NCI-H82 (cell line): ENCODE results near the gene GALNT13.

ENCODE experiments used
- DNase-seq: peaks from one replicate; lab custom pipeline; 2025; lab: John Stamatoyannopoulos, UW

GALNT13 gene

DNA sequence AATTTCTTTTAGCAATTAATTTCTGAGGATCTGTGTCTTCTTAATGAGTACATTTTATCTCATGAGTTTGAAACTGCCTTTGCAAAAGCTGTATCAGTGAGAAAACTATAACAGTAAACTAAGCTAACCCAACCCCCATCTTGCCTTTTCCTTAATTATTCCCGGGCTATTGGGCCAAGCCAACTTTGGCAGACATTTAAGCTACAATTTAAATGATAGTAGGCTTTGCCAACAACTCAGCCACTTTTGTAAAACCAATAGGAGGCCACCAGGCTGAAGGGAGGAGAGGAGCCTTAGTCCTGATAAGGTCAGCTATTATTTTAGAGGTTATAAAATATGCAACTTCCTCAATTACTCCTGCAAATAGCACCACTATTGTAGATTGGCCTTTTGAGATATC lies 608.8 kb downstream of the GALNT13 start:
- no peak for DNase-seq

DNA sequence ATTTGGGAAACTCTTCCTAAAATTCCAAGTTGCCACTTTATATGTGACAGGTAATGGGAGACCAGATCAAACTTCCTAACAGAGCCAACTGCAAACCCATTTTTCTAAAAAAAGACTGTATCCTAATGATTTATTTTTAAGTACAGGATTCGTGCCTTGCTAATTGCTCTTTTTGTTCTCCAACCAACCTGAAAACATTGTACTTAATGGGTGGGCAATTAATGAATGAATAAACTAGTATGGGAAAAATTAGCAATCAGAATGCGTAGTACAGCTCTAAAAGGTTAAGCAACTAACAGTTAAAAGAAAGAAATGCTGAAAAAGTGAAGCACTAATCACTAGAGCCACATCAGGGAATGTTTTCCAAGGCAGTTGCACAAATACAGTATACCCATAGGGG lies 609.6 kb downstream of the GALNT13 start:
- DNase-seq, result no peak

GRCh38 chr2:154484338-154485099 lies 612.8 kb downstream of the GALNT13 start:
- DNase-seq, result peak; percentile 5

- DNase-seq, result no peak
Observed at GRCh38 chr2:154488801-154489200, 617.1 kb downstream of the GALNT13 start.

DNA sequence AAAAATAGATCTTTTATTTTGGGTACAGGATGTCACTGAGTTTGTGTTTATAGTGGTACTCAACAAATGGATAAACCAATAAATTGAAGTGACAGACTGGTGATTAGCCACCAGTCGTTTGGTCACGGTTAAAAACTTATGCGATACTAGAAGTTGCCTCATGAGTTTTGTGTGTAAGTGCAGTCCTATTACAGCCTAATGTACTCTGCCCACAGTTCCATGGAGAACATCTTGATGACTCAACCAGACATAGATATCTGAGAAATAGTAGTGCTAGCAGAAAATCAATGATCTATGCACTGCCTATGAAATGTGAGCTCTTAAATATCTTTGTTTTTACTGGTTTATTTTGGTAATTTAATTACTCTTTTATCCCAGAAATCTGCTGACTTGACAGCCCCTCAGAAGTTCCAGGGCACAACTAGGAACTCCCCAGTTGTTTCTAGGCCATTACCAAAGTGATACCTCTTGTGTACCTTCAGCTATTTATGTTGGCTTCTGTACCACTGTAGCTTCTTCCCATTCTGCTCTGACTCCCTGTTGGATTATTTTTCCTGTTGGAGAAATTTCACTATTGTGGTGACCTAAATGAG lies 617.6 kb downstream of the GALNT13 start:
- DNase-seq, result no peak

DNA sequence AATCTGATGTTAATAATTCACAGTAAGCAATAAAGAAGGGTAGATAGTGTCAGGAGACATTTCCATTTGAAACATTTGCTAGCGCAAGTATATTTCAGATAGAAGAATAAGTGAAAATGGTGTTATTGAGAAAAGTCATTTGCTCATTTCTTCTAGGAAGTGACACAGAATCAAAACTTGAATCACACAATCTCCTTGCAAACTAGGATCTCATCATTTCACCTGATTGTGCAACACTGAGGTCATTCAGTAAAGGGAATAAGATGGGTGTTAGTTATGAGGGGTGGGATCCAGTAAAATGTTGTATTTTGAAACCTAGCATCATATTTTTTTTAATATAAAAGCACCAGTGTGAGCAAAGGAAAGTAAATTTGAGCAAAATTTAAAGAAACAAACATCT lies 618.8 kb downstream of the GALNT13 start:
- DNase-seq, result no peak

DNA sequence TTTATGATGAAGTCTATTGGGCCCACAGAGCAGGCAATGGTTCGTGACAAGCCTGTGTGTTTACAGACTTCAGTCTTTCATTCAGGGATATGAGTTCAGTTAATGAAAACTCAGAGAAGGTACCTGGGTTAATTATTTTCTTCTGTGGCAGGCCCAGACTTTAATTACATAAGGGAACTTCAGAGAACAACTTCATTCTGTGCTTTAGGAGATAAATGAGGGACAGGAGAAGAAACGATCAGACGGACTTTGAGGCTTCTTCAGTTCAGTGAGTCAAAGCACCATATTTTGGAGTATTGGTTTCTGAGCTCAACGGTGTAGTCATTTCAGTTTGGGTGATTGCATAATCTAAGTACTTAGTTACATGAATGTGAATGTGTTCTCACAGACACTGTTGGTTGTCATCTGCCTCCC lies 623.7 kb downstream of the GALNT13 start:
- no peak for DNase-seq

DNA sequence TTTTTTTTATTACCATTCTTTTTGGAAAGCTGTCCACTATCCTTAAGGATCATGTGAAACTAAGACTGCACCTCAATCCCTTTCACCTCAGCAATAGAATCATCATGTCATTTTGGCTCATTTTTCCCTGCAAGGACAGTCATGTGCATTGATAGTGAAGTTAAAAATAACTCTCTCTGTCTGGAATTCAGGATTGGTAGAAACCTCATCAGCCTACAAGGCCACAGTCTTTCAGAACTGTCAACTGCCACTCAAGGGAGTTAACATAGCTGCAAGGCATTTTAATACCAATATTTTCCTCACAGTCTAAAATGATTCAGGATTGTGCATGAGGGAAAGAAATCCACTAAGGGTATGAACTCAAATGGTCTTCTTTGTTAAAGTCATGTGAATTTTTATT lies 625.3 kb downstream of the GALNT13 start:
- no peak for DNase-seq
